Adipose tissue (tissue), 3 donors: ENCODE data around the gene PROSER2. TPM values are rescaled to one million over a fixed set of nuclear protein-coding genes. Genes with fewer than 3 reads are reported as not detected.

Source experiments
- H3K27ac ChIP-seq: one replicate; pipeline ENCODE4 v1.5.1; 2013; ENCODE audit warnings: low read depth, low read length
- WGBS, 3 donors: extraction: QIAGEN DNeasy Blood & Tissue Kit; methylation state at CpG; one replicate each; pipeline ENCODE4 v1.1.7; 2013; 5-methylcytosine and 5-hydroxymethylcytosine counted together
- polyA plus RNA-seq, 3 donors: library from polyadenylated mRNA; stranded (reverse); fragments of 200-250 nt; gene quantifications; one replicate each; pipeline ENCODE4 v1.2.3, GENCODE V29; 2013
- donor health status: healthy with polysubstance abuse.
- donor health status: Bipolar disorder and iron deficiency.
- donor health status: healthy.

Gene PROSER2
- polyA plus RNA-seq, 3 donors, result 2.8 to 5.6 (median 4.2) TPM

GRCh38 chr10:11910102-11910501, 86.9 kb downstream of the PROSER2 start:
- WGBS, 3 donors, result 81 to 93% (median 84%) methylated on average over 10 of the region's 10 CpGs
- no peak overlapping the region for H3K27ac ChIP-seq

GRCh38 chr10:11913079-11913641, 90.0 kb downstream of the PROSER2 start:
- no peak overlapping the region for H3K27ac ChIP-seq
- 51 to 68% (median 62%) methylated on average over 11 of the region's 11 CpGs for WGBS, 3 donors

GRCh38 chr10:11918384-11918783, 95.2 kb downstream of the PROSER2 start:
- WGBS, 3 donors, result 75 to 87% (median 85%) methylated on average over 8 of the region's 8 CpGs
- no peak overlapping the region for H3K27ac ChIP-seq

- H3K27ac ChIP-seq, result no peak overlapping the region
- 86 to 92% (median 88%) methylated on average over 7 of the region's 7 CpGs for WGBS, 3 donors
Observed at GRCh38 chr10:11919271-11919670, 96.1 kb downstream of the PROSER2 start.

Other genes starting within 250 kb of the PROSER2 start
- gene USP6NL, start 211.7 kb upstream of the PROSER2 start, polyA plus RNA-seq, result 1 to 10 TPM; 3.2 to 8.8 (median 4.9) TPM
- 100 to 1,000 TPM in 1 of 3 donors, 10 to 100 TPM in 2; 49.4 to 224 (median 50.7) TPM for gene ECHDC3, start 81.0 kb upstream of the PROSER2 start, polyA plus RNA-seq
- 10 to 100 TPM in 1 of 3 donors, 1 to 10 TPM in 2; 9.0 to 17.1 (median 9.1) TPM for gene UPF2, start 219.5 kb downstream of the PROSER2 start, polyA plus RNA-seq
- 10 to 100 TPM; 10.7 to 14.9 (median 11.1) TPM for gene DHTKD1, start 245.6 kb downstream of the PROSER2 start, polyA plus RNA-seq